ENCODE results near the gene C10orf105.

Gene C10orf105

DNA sequence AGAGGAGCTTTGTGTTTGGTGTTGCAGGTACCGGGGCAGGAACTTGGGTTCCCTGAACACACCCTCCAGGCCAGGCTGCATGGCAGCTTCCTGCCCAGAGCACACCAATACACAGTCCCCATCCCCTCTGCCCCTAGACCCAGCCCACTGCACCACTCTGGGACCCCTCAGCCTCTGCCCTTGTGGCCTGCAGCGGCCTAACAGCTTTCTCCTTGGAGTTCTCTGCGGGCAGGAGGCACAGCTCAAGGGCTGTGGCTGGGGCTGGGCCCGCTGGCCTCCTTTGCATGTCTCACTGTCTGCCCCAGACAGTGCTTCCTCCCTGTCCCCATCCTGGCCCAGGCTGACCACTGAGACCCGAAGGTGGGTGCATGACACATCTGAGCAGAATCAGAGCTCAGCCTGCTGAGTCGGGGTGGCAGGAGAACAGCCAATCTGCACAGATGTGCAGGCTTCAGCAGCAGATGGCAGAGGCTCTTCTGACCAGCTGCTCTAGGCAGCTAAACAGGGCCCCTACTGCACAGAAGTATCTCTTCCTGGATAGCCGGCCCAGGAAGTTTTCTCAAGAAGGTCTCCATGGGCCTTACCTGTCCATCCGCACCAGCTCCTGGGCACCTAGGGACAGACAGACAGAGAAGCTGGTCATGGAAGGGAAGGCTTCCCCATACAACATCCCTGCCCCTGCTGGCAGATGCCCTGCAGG lies 33.0 kb upstream of the C10orf105 start:
- no peak overlapping the region for H3K4me3 ChIP-seq (ENCODE audit: low read depth, low read length)
- DNase-seq (ENCODE audit: low read depth) = no peak

DNA sequence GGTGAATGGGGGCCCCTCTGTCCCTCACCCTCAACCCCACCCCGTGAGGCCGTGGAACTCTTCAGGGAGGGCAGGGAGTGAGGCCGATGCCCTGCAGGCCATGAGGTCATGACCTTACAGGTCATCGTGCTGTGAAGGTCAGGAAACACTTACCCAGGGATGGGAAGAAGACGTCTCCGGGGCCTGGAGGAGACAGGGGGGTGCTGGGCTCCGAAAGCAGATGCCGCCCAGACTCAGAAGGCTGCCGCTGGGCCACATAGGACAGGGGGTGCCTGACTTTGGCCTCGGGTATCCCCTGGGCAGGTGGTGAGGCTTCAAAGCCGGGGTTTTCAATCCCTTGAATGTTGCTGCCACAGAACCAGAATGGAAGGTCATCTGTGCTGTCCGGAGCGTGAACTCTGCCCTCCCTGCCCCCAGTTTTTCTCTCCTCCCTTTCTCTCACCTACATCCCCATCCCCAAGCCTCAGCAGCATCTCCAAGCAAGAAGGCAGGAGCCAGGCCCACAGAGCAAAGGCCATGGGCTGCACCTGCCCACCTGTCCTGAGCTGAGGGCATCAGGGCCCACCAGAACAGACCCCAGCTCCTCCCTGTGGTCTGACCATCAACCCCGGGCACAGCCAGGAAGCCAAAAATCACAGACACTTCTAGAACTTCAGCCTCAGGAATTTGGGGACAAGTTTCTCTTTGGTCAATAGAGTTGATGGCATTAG lies 32.1 kb upstream of the C10orf105 start:
- no peak overlapping the region for H3K4me3 ChIP-seq (ENCODE audit: low read depth, low read length)
- DNase-seq (ENCODE audit: low read depth) = no peak

DNA sequence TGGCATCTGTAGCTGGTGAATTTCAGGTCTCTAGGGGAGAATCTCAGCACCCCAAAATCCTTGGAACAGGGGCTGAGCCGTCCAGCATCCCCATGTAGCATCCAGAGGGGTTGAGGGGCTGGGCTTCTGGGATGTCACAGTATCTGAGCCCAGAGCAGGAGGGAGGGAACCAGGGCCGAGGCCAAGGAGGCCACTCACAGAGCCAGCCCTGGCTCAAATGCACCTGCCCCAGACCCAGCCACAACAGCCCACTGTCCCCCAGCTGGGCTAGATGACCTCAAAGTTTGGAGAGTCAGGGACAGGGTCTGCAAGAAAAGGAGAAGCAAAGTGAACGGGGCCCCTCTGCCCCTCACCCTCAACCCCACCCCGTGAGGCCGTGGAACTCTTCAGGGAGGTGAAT lies 31.4 kb upstream of the C10orf105 start:
- no peak for DNase-seq (ENCODE audit: low read depth)
- H3K4me3 ChIP-seq (ENCODE audit: low read depth, low read length) = no peak overlapping the region

DNA sequence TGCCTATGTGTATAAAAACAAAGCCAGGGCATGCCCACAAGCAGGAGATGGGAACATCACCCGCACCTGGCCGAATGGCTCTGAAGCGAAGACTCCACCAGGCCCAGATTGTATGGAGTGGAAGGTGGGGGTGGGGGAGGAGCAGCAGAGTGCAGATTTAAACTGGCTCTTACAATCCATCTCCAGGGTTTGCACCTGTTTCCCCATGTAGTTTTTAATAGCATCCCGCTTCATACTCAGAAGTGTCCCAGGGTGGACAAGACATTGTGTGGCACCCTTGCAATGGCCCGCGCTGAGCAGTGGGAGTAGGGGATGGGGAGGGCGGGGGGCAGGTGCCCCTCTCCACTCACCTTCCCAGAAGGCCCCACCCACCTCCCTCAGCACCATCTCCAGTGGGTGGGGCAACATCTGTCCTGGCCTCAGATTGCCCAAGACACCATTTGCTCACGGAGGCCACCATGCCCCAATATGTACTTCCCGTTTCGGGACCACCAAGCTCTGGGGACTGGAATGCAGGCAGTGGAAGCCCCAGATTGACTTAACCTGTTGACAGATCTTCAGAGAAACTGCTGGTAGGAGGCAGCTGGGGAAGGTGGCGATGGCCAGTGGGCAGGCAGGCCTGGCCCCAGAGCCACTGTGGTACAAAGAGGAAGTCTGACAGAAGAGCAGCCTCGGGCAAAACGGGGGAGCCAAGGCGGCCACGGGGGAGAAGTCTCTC lies 30.7 kb upstream of the C10orf105 start:
- H3K4me3 ChIP-seq (ENCODE audit: low read depth, low read length) = no peak overlapping the region

DNA sequence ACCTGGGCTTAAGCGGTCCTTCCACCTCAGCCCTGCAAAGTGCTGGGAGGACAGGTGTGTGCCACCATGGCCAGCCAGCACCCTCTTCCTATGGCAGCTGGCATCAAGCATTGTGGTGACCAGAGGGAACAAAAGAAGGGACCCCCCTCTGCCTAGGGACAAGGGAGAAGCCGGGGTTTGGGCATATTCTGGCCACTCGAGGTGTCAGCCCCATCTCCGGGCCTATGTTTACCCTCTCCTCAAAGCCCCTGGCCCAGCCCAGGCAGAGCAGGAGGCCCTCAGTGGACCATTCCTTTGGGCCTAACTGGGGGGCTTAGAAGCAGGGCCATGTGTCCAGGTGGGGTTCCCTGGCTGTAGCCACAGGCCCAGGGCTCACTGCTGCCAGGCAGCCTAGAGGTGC lies 29.8 kb upstream of the C10orf105 start:
- H3K4me3 ChIP-seq (ENCODE audit: low read depth, low read length) = no peak overlapping the region

More for the DNA sequence above, 30.7 kb upstream of the C10orf105 start:
- DNase-seq (ENCODE audit: low read depth) = no peak

DNA sequence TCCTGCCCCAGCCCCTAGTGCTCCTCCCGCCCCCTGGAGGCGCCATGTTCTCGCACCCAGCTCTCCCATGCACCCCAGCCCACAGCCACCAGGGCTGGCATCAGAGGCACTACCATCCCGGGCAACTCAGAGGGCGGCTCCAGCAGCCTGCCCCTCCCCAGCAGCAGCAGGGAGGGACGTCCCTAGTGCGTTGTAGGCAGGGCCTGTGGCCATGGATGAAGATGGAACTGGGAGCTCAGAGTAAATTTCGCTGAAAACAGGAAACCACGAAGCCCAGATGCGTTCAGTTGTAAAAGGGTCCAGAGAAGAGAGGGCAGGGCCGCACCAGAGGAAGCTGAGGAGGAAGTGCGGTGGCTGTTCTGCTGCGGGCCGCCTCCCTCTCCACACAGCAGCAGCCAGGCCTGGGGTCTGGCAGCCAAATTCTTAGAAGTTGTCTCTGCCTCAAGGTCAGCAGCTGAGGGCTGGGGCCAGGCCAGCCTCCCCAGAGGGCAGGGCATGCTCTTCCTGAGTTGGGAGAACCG lies 29.2 kb upstream of the C10orf105 start:
- DNase-seq (ENCODE audit: low read depth) = no peak

More for the DNA sequence above, 29.8 kb upstream of the C10orf105 start:
- DNase-seq (ENCODE audit: low read depth) = no peak

DNA sequence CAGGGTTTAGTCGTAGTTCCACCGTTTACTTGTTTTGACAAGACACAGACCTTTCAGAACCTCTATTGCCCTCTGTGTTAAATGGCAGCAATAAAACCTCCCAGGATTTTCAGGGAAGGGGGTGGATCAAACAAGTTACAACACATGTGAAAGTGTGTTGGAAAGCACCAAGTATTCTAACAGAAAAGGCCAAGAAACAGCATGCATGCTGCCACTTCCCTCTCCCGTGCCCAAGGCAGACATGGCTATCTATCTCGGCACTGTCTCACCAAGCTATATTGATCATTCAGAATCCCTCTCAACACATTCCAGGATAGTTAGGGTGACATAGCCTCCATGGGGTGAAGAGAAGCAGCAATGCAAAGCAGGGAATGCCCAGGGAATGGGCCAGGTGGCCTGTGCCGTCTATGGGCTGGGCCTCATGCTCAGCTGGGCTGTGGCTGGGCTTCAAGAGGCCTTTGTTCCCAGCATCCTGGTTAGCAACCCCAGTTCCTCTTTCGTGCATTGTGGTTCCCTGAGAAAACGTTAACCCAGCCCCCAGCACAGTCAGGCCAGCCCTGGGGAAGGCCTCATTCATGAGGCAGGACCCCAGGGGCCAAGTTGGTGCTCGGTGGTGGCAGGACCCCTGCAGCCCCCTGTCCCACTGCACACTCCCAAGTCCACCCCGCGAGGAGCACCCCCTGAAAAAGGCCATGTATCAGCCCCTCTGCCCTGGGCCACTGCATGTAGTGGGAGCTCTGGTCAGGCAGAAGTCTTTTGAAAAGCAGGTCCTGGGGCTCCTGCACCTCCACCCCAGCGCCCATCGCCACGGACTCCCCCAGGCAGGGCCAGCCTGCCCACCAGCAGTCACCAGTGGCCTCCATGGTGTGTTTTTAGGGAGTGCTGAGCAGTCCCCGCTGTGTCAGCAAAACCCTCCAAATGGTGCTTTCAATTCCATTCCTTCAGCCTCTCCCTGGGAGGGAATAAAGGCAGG lies 28.3 kb upstream of the C10orf105 start:
- DNase-seq (ENCODE audit: low read depth) = no peak
- H3K4me3 ChIP-seq (ENCODE audit: low read depth, low read length) = no peak overlapping the region

More for the DNA sequence above, 29.2 kb upstream of the C10orf105 start:
- no peak overlapping the region for H3K4me3 ChIP-seq (ENCODE audit: low read depth, low read length)

DNA sequence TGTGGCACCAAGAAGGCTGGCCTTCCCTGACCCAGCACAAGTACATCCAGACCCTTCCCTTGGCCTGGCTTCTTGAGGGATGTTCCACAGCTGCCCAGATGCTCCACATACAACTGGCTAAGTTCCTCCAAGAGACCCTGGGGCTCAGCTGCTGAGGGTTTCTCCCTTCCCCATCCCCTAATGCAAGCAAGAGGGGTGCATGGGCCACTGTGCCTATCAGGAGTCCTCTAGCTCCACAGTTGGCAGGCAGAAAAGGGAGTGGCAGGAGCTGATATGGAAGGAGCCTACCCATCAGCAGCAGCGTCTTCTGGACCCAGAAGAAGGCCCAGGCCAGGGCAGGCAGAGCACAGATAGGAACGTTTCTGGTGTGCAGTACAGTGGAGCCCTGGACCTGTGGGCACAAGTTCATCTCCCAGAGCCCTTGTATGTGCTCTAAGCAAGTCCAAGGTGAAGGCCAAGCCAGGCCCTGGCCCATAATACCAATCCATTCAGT lies 27.5 kb upstream of the C10orf105 start:
- H3K4me3 ChIP-seq (ENCODE audit: low read depth, low read length) = no peak overlapping the region
- no peak for DNase-seq (ENCODE audit: low read depth)

DNA sequence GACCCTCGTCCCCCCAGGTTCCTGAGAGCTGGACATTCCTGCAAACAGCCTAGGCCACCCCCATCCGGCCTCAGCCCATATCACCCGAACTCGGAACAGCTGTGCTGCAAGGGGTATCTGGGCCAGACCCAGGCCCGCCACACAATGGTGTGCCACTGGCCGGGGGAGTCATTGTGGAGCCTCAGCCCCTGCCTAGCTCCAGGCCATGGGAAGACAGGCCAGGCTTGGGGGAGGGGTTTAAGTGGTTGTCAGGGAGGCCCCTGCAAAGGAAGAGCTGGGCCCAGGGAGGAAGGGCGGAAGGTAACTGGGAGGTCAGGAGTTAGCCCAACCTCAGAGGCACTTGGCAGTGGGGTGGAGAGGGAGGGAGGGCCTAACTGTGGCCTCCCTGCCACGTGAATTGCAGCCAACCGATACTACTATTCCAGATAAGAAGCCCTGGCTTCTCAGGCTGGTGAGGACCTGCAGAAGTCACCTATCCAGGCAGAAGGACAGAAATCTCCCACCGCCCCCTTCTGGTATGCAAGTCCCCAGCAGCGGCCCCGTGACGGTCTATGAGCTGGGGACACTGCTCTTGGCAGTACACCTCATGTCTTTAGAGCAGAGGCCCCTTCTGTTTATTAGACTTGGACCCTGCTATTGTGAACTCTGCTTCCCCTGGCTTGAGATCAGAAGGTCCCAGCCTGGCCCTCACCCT lies 26.9 kb upstream of the C10orf105 start:
- H3K4me3 ChIP-seq (ENCODE audit: low read depth, low read length) = no peak overlapping the region

DNA sequence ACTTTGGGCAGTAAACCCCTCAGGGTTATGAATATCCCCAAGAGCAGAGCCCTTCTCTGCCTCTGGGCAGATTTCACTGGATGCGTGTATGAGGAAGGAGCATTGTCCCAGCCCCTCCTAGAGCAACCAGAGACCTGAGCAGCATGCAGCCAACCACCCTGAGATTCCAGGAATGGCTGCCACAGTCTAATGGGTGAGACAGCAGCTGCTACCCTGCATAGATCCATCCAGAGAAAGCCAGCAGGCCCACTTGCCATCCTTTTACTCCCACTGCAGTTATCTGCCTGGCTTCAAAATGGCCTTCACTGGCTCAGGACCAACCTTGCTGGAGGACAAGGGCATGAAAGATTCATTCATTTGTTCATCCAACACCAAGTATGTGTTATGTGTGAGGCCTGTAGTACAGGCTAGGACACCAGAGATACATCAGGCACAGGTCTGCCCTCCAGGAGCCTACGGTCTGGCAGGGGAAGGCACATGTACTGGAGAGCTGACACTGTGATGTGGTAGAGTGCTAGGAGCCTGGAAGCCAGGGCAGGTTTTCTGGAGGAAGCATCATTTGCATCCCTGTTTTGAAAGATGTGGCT lies 26.2 kb upstream of the C10orf105 start:
- H3K4me3 ChIP-seq (ENCODE audit: low read depth, low read length) = no peak overlapping the region
- no peak for DNase-seq (ENCODE audit: low read depth)

More for the DNA sequence above, 26.9 kb upstream of the C10orf105 start:
- no peak for DNase-seq (ENCODE audit: low read depth)

DNA sequence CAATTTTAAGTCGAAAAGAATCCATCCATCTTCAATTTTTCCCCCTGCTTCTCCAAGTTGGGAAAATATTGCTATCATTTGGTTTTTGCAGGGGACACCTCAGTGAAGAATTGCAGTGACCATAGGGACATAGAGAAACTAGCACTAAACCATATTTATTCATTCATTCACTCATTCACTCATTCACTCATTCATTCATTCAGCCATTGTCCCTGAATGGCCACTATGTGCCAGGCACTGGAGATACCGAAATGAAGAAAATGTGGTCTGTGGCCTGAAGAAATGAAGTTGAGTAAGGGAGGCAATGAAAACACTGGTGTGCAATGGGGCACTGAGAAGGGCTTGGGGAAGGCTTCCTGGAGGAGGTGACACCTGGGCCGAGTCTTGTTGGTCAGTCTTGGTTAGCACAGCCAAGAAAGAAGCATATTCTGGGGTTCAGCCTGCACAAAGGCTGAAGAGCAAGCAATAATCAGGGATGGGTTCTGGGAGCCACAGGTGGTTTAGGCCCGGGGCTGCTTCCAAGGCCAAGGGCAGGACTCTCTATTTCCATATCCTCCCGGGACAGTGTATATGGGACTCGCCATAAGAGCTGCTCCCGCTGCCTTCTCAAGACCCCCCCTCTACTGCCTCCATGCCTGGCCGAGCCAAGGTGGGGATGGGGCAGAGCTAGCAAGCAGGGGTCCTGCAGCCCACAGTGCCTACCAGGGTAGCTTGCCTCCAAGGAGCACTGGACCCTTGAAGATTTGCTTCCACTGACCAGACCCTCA lies 25.5 kb upstream of the C10orf105 start:
- DNase-seq (ENCODE audit: low read depth) = no peak
- H3K4me3 ChIP-seq (ENCODE audit: low read depth, low read length) = no peak overlapping the region

DNA sequence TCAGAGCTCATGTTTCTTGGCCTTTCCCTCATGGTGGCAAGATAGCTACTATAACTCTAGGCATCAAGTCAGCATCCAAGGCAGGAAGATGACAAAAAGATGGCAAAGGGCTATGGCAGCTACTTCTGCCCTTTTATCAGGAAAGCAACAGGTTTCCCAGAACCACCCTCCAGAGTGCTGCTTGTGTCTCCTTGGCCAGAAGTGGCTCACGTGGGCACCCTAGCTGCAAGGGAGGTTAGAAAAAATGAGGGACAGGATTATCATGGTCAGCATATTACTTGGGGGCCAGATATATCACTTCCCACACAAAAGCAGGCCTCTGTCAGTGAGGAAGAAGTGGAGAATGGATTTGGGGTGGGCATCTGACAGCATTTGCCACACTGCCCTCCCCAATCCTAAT lies 24.3 kb upstream of the C10orf105 start:
- no peak overlapping the region for H3K4me3 ChIP-seq (ENCODE audit: low read depth, low read length)
- DNase-seq (ENCODE audit: low read depth) = no peak

DNA sequence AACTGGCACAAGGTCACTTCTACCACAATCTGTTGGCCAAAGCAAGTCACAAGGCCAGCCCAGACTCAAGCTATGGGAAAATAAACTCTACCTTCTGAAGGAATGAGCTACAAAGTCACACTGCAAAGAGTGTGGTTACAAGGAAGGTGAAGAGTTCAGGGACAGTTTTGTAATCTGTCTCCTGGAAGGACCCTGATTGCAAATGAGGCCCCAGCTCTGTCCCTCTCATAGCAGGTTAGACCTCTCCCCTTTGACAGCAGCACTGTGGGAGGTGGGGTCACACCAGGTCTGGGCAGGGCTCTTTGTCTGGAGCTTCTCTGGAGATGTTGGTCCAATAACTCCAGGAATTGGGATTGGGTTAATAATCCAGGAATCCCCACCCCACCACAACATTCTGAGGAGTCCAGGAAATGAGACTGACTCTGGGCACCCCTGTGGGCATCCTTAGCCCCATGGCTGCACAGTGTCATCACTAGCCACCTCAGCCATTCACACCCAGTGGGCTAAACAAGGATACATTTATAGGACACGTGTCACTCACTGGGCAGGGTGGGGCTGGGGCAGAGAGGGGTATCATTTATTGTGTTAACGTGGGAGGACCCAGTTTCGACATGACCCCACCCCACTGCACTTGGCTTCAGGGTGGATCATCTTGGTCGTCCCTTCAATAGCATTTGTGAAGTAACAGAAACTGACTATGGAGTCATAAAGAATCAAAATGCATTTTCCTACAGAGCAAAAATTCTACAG lies 23.7 kb upstream of the C10orf105 start:
- H3K4me3 ChIP-seq (ENCODE audit: low read depth, low read length) = no peak overlapping the region
- DNase-seq (ENCODE audit: low read depth) = no peak

DNA sequence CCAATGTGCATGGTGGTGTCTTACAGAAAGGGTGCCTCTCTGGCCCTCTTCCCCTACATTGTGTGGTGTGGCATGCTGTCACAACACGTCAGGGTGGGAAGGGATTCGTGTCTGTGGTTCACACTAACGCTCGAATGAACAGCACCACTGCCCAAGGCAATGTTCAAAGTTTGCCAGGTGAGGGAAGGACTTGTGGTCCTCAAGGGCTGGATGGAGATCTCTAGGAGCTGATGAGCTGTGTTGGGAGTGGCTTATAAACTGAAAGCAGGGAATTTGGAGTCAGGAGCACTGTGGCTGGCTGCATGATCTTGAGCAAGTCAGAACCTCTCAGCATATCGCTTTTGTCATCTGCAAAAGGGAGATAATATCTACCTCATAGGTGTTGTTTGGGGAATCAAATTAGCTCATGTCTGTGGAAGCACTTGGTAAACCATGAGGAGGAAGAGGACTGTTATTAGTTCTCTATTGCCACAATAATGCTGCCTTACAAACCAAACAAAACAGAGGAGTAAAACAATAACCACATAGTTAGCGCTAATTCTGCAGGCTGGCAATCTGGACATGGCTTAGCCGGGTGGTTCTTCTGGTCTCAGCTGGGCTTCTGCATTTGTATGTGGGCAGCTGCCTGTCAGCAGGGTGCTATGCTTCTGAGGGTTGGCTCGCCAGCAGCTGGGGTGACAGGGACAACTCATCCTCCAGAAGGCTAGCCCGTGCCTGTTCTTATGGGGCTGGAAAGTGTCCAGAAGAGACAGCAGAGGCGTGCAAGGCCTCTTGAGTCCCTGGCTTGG lies 22.9 kb upstream of the C10orf105 start:
- no peak overlapping the region for H3K4me3 ChIP-seq (ENCODE audit: low read depth, low read length)
- DNase-seq (ENCODE audit: low read depth) = no peak

DNA sequence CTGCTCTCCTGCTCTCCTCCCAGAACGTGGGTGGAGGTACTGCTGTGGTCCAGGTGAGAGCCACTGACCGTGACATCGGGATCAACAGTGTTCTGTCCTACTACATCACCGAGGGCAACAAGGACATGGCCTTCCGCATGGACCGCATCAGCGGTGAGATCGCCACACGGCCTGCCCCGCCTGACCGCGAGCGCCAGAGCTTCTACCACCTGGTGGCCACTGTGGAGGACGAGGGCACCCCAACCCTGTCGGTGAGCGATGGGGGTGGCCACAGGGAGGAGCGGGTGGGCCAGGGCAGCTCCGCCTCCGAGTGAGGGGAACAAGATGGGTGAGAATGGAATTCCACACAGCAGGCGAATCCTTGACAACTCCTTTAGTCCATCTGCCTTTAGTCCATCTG lies 22.1 kb upstream of the C10orf105 start:
- no peak overlapping the region for H3K4me3 ChIP-seq (ENCODE audit: low read depth, low read length)
- no peak for DNase-seq (ENCODE audit: low read depth)

DNA sequence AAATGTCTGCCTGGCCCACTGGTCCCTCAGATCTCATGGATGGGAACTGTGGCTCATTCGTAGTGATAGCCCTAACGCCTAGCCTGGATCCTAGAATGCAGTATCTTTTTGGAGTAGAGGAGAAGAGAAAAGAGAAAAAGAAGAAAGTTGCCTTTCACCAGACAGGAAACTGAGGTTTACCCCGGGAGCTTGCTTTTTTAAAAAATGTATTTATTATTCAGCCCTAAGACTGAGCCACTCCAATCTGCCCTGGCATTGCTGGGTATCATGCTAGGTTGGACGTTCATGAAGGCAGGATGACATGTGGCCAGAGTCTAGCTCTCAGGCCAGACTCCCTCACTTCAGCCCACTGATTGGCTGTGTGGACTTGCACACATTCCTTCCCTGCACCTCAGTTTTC lies 21.5 kb upstream of the C10orf105 start:
- DNase-seq (ENCODE audit: low read depth) = no peak
- H3K4me3 ChIP-seq (ENCODE audit: low read depth, low read length) = no peak overlapping the region

Measured in skeletal muscle cell (primary cell).